ENCODE results near the gene ELF3. TPM values are rescaled to one million over a fixed set of nuclear protein-coding genes. Genes with fewer than 3 reads are reported as not detected.

Gene ELF3
- total and polyA plus RNA-seq, 2 of the 13 experiments (the other 11 are each of a cell fraction or from before 2014, with no cell fraction given): 11.5 to 55.1 TPM

DNA sequence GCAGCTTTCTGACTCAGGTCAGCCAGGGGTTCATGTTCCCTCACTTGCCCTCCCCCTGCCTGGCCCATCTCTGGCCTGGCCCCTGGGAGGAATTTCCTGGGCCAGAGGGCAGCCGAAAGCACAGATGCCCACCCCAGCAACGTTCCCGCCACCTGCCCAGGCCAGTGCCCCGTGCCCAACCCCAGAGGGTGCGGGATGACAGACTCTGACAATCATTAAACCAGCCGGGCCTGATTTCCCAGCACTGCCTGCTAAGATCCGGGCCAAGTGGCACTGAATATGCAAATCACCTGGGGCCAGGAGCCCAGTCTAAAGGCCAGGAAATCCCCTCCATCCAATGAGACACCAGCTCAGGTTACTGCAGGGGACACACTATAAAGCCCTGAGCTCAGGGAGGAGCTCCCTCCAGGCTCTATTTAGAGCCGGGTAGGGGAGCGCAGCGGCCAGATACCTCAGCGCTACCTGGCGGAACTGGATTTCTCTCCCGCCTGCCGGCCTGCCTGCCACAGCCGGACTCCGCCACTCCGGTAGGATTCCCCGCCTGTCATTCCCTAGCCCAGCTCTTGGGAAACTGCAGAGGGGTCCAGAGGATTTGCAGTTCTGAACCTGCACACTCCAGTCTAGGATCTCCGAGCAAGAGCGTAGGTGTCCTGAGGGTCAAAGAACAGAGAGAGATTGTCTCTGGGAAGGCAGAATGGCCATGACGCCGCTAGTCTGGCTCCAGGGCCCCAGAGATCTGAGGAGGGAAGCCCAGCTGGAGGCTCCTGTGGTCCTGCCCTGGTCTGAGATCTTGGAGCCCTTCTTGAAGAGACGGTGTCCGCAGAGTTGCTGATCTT, at the start of gene ELF3 (continued):
- TF ChIP-seq NCOA2 (CRISPR knock-in tag; IDR thresholded peaks at IDR 0.05): peak; percentile 53; the same call in 1 of the 2 replicates
- TF ChIP-seq ZNF10 (CRISPR knock-in tag; IDR thresholded peaks at IDR 0.05; ENCODE audit: borderline replicate concordance, low read depth): no peak
- no peak for TF ChIP-seq ZZZ3 (CRISPR knock-in tag; IDR thresholded peaks at IDR 0.05; ENCODE audit: borderline replicate concordance)
- TF ChIP-seq ZNF709 (CRISPR knock-in tag; IDR thresholded peaks at IDR 0.05): peak; percentile 79
- TF ChIP-seq MTA3 (CRISPR knock-in tag; IDR thresholded peaks at IDR 0.05): no peak
- no peak for TF ChIP-seq LRRFIP1 (CRISPR knock-in tag; conservative IDR thresholded peaks at IDR 0.05)
- TF ChIP-seq ZSCAN20 (CRISPR knock-in tag; IDR thresholded peaks at IDR 0.05; ENCODE audit: borderline replicate concordance): no peak
- no peak for TF ChIP-seq NCOA1 (CRISPR knock-in tag; IDR thresholded peaks at IDR 0.05)
- TF ChIP-seq ZNF644 (CRISPR knock-in tag; IDR thresholded peaks at IDR 0.05; ENCODE audit: low read depth): no peak
- no peak for TF ChIP-seq RORA (CRISPR knock-in tag; IDR thresholded peaks at IDR 0.05)
- TF ChIP-seq PCBP2 (optimal IDR thresholded peaks at IDR 0.05; ENCODE audit: low read depth, low read length, poor library complexity, severe bottlenecking): no peak
- peak; percentile 86 for TF ChIP-seq UBTF (CRISPR knock-in tag; IDR thresholded peaks at IDR 0.05)
- no peak for TF ChIP-seq ZBTB49 (CRISPR knock-in tag; IDR thresholded peaks at IDR 0.05; ENCODE audit: borderline replicate concordance)
- no peak; the same call in 1 of the 2 replicates for TF ChIP-seq FOXA3 (CRISPR knock-in tag; IDR thresholded peaks at IDR 0.05)
- no peak for TF ChIP-seq KDM6A (CRISPR knock-in tag; IDR thresholded peaks at IDR 0.05; ENCODE audit: low read depth)
- no peak for TF ChIP-seq RFX3 (CRISPR knock-in tag; IDR thresholded peaks at IDR 0.05)
- no peak for TF ChIP-seq ZNF234 (CRISPR knock-in tag; conservative IDR thresholded peaks at IDR 0.05)
- TF ChIP-seq SKI (IDR thresholded peaks at IDR 0.05; ENCODE audit: partially characterized antibody): peak; percentile 78
- TF ChIP-seq ASH2L (IDR thresholded peaks at IDR 0.05; ENCODE audit: insufficient read length, low read depth, low read length): peak; percentile 12
- no peak for TF ChIP-seq ZNF766 (CRISPR knock-in tag; IDR thresholded peaks at IDR 0.05; ENCODE audit: borderline replicate concordance)
- TF ChIP-seq HNF4G (IDR thresholded peaks at IDR 0.05; ENCODE audit: borderline replicate concordance, low read depth, low read length): peak; percentile 30; the same call in 1 of the 2 replicates
- TF ChIP-seq HNF4G (CRISPR knock-in tag; IDR thresholded peaks at IDR 0.05; ENCODE audit: borderline replicate concordance, low read depth): no peak; the same call in none of the 2 replicates
- peak; percentile 93 for TF ChIP-seq ZMYM4 (CRISPR knock-in tag; IDR thresholded peaks at IDR 0.05)
- TF ChIP-seq HOXD1 (CRISPR knock-in tag; IDR thresholded peaks at IDR 0.05): no peak
